ENCODE results near the gene STX8.
"Not testable (repeated sequence)": the region's sequence is repeated elsewhere in the genome, so short reads cannot be mapped to it uniquely, and the experiment has no call there.

STX8 gene

DNA sequence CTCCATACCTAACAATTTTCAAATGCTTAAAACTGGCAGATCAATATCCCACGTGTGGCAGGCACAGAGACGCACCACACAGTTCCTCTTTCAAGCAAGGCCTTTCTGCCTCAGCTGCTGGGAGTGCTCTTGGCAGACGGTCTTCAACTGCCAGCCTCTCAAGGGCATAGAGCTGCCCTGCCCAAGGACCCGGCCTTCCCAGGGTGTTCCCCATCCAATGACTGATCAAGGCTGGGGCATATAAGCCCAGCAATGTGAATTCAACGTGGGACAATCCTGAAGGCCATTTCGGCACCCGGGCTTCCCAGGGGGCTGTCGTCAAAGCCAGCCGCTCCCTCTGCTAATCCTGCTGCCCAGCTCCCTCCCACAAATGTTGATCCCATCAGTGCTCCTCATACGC lies 107.1 kb downstream of the STX8 start:
- TF ChIP-seq CTCF (IDR thresholded peaks at IDR 0.05; ENCODE audit: insufficient read depth, low read length, missing control alignments), result no peak
- no peak overlapping the region for H3K4me3 ChIP-seq (ENCODE audit: low read depth, low read length)
- ChIA-PET CTCF (no interaction called here), POLR2A (no interaction called here)
- DNase-seq (ENCODE audit: low read depth, low spot score), result no peak

DNA sequence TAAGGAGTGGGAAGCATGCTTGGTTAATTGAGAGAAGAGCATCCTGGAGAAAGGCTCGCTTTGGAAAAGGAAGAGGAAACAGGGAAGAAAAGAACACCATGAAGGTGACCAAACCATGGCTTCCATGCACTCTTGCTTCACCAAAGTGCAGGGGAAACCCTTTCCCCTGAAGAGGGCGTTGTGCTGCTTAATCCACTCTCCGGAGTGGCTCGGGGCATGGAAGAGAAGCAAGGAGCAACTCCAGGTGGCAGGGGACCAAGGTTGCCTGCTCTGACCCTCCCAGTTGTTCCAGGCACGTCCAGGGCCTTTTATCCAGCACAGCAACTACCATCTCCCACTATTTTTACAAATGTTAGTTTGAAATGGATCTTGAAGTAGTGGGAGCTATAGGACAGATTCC lies 108.1 kb downstream of the STX8 start:
- no peak overlapping the region for H3K4me3 ChIP-seq (ENCODE audit: low read depth, low read length)
- CTCF ChIA-PET, result no interaction called here
- POLR2A ChIA-PET, result no interaction called here
- DNase-seq (ENCODE audit: low read depth, low spot score), result no peak
- TF ChIP-seq CTCF (IDR thresholded peaks at IDR 0.05; ENCODE audit: insufficient read depth, low read length, missing control alignments), result no peak

- ChIA-PET CTCF (interaction anchor here (0.8 to 1.4 kb wide), 2 partner anchors 9 to 111 kb away, joined by 3 read pairs; partner anchors contain the start of gene CFAP52), POLR2A (no interaction called here)
- peak; percentile 2 for TF ChIP-seq CTCF (IDR thresholded peaks at IDR 0.05; ENCODE audit: insufficient read depth, low read length, missing control alignments)
- peak overlapping the region; percentile 28; the same call in 1 of the 2 replicates for H3K4me3 ChIP-seq (ENCODE audit: low read depth, low read length)
- DNase-seq (ENCODE audit: low read depth, low spot score), result peak; percentile 65
Measured at GRCh38 chr17:9465210-9465921, 110.3 kb downstream of the STX8 start.

- CTCF ChIA-PET, result no interaction called here
- POLR2A ChIA-PET, result no interaction called here
- DNase-seq (ENCODE audit: low read depth, low spot score), result no peak
- no peak overlapping the region for H3K4me3 ChIP-seq (ENCODE audit: low read depth, low read length)
- no peak for TF ChIP-seq CTCF (IDR thresholded peaks at IDR 0.05; ENCODE audit: insufficient read depth, low read length, missing control alignments)
Measured at GRCh38 chr17:9457005-9457404, 118.6 kb downstream of the STX8 start.

DNA sequence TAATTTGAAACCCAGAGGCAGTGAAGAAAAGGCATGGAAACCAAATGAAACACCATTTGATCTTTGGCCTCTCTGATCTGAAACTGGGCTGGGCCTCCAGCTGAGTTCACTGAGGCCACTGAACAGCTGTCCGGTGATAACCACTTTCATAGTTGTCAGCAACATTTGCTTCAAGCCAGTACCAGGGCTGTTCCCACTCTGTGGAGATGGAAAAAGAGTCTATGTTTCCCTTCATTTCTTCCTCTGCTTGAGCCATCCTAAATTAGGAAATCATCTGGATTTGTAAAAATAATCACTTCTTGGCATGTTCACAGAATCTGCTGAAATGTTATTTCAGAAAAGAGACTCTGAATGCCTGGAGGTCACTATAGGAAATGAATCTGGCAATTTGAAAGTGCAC lies 119.3 kb downstream of the STX8 start:
- no peak for DNase-seq (ENCODE audit: low read depth, low spot score)
- CTCF ChIA-PET, result no interaction called here
- POLR2A ChIA-PET, result no interaction called here

DNA sequence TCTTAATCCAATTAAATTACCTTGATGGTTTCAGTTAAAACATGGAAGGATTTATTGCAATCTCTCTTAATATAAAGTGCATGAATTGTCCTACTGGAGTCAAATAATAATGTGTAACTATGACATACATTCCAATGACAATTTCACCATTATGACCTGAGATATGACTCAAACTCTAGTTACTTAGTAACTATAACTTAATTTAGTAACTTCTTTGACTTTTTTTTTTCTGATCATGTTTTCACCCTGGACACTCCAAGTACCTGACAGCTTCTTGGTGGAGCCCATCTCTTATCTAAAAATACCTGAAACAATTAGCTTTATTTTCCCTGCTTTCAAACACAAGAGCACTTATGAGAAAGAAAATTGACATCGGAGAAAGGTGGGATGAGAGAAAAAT lies 123.7 kb downstream of the STX8 start:
- CTCF ChIA-PET, result no interaction called here

More for the DNA sequence above, 119.3 kb downstream of the STX8 start:
- H3K4me3 ChIP-seq (ENCODE audit: low read depth, low read length), result no peak overlapping the region
- no peak for TF ChIP-seq CTCF (IDR thresholded peaks at IDR 0.05; ENCODE audit: insufficient read depth, low read length, missing control alignments)

GRCh38 chr17:9447298-9447697 lies 128.3 kb downstream of the STX8 start:
- CTCF ChIA-PET; POLR2A ChIA-PET; DNase-seq (ENCODE audit: low read depth, low spot score); H3K4me3 ChIP-seq (ENCODE audit: low read depth, low read length): not testable (repeated sequence)

More for the DNA sequence above, 123.7 kb downstream of the STX8 start:
- POLR2A ChIA-PET, result no interaction called here
- no peak for DNase-seq (ENCODE audit: low read depth, low spot score)
- no peak overlapping the region for H3K4me3 ChIP-seq (ENCODE audit: low read depth, low read length)
- TF ChIP-seq CTCF (IDR thresholded peaks at IDR 0.05; ENCODE audit: insufficient read depth, low read length, missing control alignments), result no peak

Data from AG04449 (cell line).